ENCODE data around the gene FMNL2. TPM values are rescaled to one million over a fixed set of nuclear protein-coding genes. Genes with fewer than 3 reads are reported as not detected.

The FMNL2 gene
- polyA plus RNA-seq, 1 donor from 2014 or later: 86.5 TPM

DNA sequence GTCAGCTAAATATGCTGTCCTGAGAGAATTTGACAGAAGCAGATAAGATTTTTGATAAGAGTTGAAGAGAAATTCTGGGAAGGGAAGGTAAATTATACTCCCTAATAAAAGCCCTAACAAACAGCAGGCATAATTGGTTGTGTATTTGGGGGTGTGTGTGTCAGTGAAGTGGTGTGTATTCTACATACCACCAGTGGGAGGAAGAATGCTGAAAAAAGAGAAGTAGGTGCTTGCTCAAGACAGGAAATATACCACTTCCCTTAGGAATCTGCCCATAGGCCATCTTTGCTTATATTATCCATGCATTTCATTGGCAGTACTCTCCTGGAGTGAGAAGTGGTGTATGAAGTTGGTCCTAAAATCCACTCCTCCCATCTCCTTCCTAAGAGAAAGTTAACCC lies 76.2 kb downstream of the FMNL2 start:
- H3K27me3 ChIP-seq (ENCODE audit: insufficient read depth, low read depth, low read length): no peaks in the 10 kb centered on the region
- no peaks in the 10 kb centered on the region for H3K9me3 ChIP-seq (ENCODE audit: low read length)
- TF ChIP-seq REST (IDR thresholded peaks at IDR 0.05; ENCODE audit: borderline replicate concordance) (no peak), EP300 (conservative IDR thresholded peaks at IDR 0.05; ENCODE audit: poor library complexity, severe bottlenecking) (no peak), SMC3 (conservative IDR thresholded peaks at IDR 0.05; ENCODE audit: poor library complexity) (no peak), EZH2 (IDR thresholded peaks at IDR 0.05; ENCODE audit: borderline replicate concordance, insufficient read depth, low read length, poor library complexity, severe bottlenecking) (no peak), POLR2AphosphoS5 (IDR thresholded peaks at IDR 0.05) (no peak), TAF1 (IDR thresholded peaks at IDR 0.05; ENCODE audit: low read depth) (no peak), RAD21 (conservative IDR thresholded peaks at IDR 0.05) (no peak)
- H4K20me1 ChIP-seq (ENCODE audit: insufficient read depth): no peaks in the 10 kb centered on the region
- H3K9ac ChIP-seq (ENCODE audit: low read length): no peak overlapping the region
- H3K4me3 ChIP-seq (ENCODE audit: low read length): no peak overlapping the region
- H3K36me3 ChIP-seq (ENCODE audit: insufficient read depth, low read length): no peaks in the 10 kb centered on the region
- no peak overlapping the region for H2AFZ ChIP-seq (ENCODE audit: low read depth, low read length)
- no peaks in the 10 kb centered on the region for H3K9me2 ChIP-seq (ENCODE audit: insufficient read depth, low read length)
- H3F3A ChIP-seq (ENCODE audit: insufficient read depth, low read length, poor library complexity, severe bottlenecking): no peaks in the 10 kb centered on the region
- H3K4me2 ChIP-seq (ENCODE audit: low read length): no peak overlapping the region
- peaks cover 39% of the 10 kb centered on the region for H3K79me2 ChIP-seq (replicated peaks; ENCODE audit: insufficient read depth, low read length)
- no peak overlapping the region for H3K27ac ChIP-seq (ENCODE audit: low read length)

GRCh38 chr2:152413228-152414030 lies 78.5 kb downstream of the FMNL2 start:
- TF ChIP-seq MXI1 (conservative IDR thresholded peaks at IDR 0.05; ENCODE audit: poor library complexity, severe bottlenecking): no peak
- TF ChIP-seq TAF1 (IDR thresholded peaks at IDR 0.05; ENCODE audit: low read depth): no peak
- no peak for TF ChIP-seq SMC3 (conservative IDR thresholded peaks at IDR 0.05; ENCODE audit: poor library complexity)
- TF ChIP-seq CTCF (IDR thresholded peaks at IDR 0.05; ENCODE audit: poor library complexity, severe bottlenecking): no peak
- TF ChIP-seq EZH2 (IDR thresholded peaks at IDR 0.05; ENCODE audit: borderline replicate concordance, insufficient read depth, low read length, poor library complexity, severe bottlenecking): no peak
- TF ChIP-seq REST (IDR thresholded peaks at IDR 0.05; ENCODE audit: borderline replicate concordance): no peak
- no peak for TF ChIP-seq RAD21 (conservative IDR thresholded peaks at IDR 0.05)
- no peak for TF ChIP-seq POLR2AphosphoS5 (IDR thresholded peaks at IDR 0.05)
- TF ChIP-seq EP300 (conservative IDR thresholded peaks at IDR 0.05; ENCODE audit: poor library complexity, severe bottlenecking): no peak
- Histone ChIP-seq H3K27me3 (ENCODE audit: insufficient read depth, low read depth, low read length) (no peaks in the 10 kb centered on the region), H3K27ac (ENCODE audit: low read length) (no peak overlapping the region), H3K9ac (ENCODE audit: low read length) (no peak overlapping the region), H2AFZ (ENCODE audit: low read depth, low read length) (no peak overlapping the region), H3K79me2 (replicated peaks; ENCODE audit: insufficient read depth, low read length) (peaks cover 27% of the 10 kb centered on the region), H3F3A (ENCODE audit: insufficient read depth, low read length, poor library complexity, severe bottlenecking) (no peaks in the 10 kb centered on the region), H3K9me2 (ENCODE audit: insufficient read depth, low read length) (no peaks in the 10 kb centered on the region), H3K4me2 (ENCODE audit: low read length) (no peak overlapping the region), H3K9me3 (ENCODE audit: low read length) (no peaks in the 10 kb centered on the region), H3K4me3 (ENCODE audit: low read length) (no peak overlapping the region), H3K36me3 (ENCODE audit: insufficient read depth, low read length) (no peaks in the 10 kb centered on the region), H4K20me1 (ENCODE audit: insufficient read depth) (no peaks in the 10 kb centered on the region)
